Naive thymus-derived CD4-positive, alpha-beta T cell (primary cell): ENCODE results near the gene SRD5A2. TPM values are rescaled to one million over a fixed set of nuclear protein-coding genes. Genes with fewer than 3 reads are reported as not detected.

Experiments
- ATAC-seq: fragments of 150-1000 bp; cut with Tn5 transposase; 2 replicates; pipeline ENCODE4 v1.10.0; 2021; ENCODE audit warnings: mild to moderate bottlenecking, moderate library complexity
- CTCF ChIA-PET: fragments of 350-600 bp; sonication (Branson Sonifier 250); formaldehyde crosslinking; loops from one replicate; lab custom pipeline; 2021; ENCODE audit warnings: antibody characterized with exemption; lab: Charles Lee
- POLR2A ChIA-PET: fragments of 350-600 bp; sonication (Branson Sonifier 250); formaldehyde crosslinking; loops from one replicate; lab custom pipeline; 2021; ENCODE audit warnings: antibody characterized with exemption, inconsistent platforms; lab: Charles Lee
- DNase-seq, 9 donors: peaks; one replicate each; pipeline versions ENCODE4 v3.0.0 to v3.0.0-alpha.2; 2020 to 2022; ENCODE audit warnings: mixed read lengths in 1 of 9
- H3K27ac ChIP-seq: one replicate; pipeline ENCODE4 v1.7.0; 2013; ENCODE audit warnings: mild to moderate bottlenecking, low read depth, low read length, moderate library complexity
- H3K27me3 ChIP-seq, 2 donors: one replicate each; pipeline ENCODE4 v1.7.0; 2013; ENCODE audit warnings: low read length in 2 of 2, mild to moderate bottlenecking in 2 of 2, moderate library complexity in 2 of 2; ENCODE audit not compliant: control insufficient read depth in 2 of 2, insufficient read depth in 2 of 2
- H3K36me3 ChIP-seq, 3 experiments: 1 replicate in 2 of 3; 2 replicates in 1 of 3; pipeline ENCODE4 v1.7.0; 2013; ENCODE audit warnings: low read length in 3 of 3, mild to moderate bottlenecking in 3 of 3, moderate library complexity in 1 of 3; ENCODE audit not compliant: insufficient read depth in 3 of 3, control insufficient read depth in 2 of 3
- H3K4me1 ChIP-seq, 2 donors: one replicate each; pipeline ENCODE4 v1.7.0; 2013; ENCODE audit warnings: low read length in 2 of 2, mild to moderate bottlenecking in 2 of 2, moderate library complexity in 1 of 2; ENCODE audit not compliant: control insufficient read depth in 2 of 2, insufficient read depth in 2 of 2
- H3K4me3 ChIP-seq: 2 replicates; pipeline ENCODE4 v1.7.0; 2013; ENCODE audit warnings: mild to moderate bottlenecking, low read length
- H3K9me3 ChIP-seq, 3 experiments: 1 replicate in 2 of 3; 2 replicates in 1 of 3; pipeline ENCODE4 v1.7.0; 2013; ENCODE audit warnings: low read length in 3 of 3; ENCODE audit not compliant: control insufficient read depth in 2 of 3
- H3K27ac Mint-ChIP-seq, 9 donors: one replicate each; pipeline ENCODE4 v1.8.0; 2020 to 2022; ENCODE audit warnings: mixed read lengths in 9 of 9, mild to moderate bottlenecking in 8 of 9, moderate library complexity in 5 of 9, inconsistent platforms in 2 of 9
- H3K27me3 Mint-ChIP-seq, 5 donors: one replicate each; pipeline ENCODE4 v1.8.0; 2021 to 2022; ENCODE audit warnings: mixed read lengths in 5 of 5, mild to moderate bottlenecking in 1 of 5
- H3K36me3 Mint-ChIP-seq, 5 donors: one replicate each; pipeline ENCODE4 v1.8.0; 2020 to 2022; ENCODE audit warnings: mixed read lengths in 5 of 5, mild to moderate bottlenecking in 3 of 5, inconsistent platforms in 1 of 5
- H3K4me1 Mint-ChIP-seq, 7 donors: one replicate each; pipeline ENCODE4 v1.8.0; 2020 to 2022; ENCODE audit warnings: mixed read lengths in 7 of 7, mild to moderate bottlenecking in 3 of 7, inconsistent platforms in 1 of 7
- H3K4me3 Mint-ChIP-seq, 10 donors: one replicate each; pipeline ENCODE4 v1.8.0; 2020 to 2022; ENCODE audit warnings: mild to moderate bottlenecking in 10 of 10, mixed read lengths in 10 of 10, moderate library complexity in 6 of 10, inconsistent platforms in 2 of 10
- H3K9me3 Mint-ChIP-seq, 11 donors: one replicate each; pipeline ENCODE4 v1.8.0; 2020 to 2022; ENCODE audit warnings: mixed read lengths in 11 of 11, mild to moderate bottlenecking in 4 of 11, inconsistent platforms in 1 of 11, moderate library complexity in 1 of 11
- intact Hi-C, 2 donors: fragments of 100-400 bp; cut with micrococcal nuclease; formaldehyde crosslinking; loops; one replicate each; pipeline ENCODE4 v1.15.1; 2023
- polyA plus RNA-seq, 2 donors: library from polyadenylated mRNA; unstranded; fragments of 300-500 nt; fragmentation: Illumina TruSeq; gene quantifications; one replicate each; pipeline ENCODE4 v1.2.3, GENCODE V29; 2021
- total RNA-seq, 6 experiments: library from RNA in 5 of 6; stranded (reverse) in 5 of 6; gene quantifications; 1 replicate in 5 of 6; 2 replicates in 1 of 6; pipeline ENCODE4 v1.2.3 and lab custom pipeline; 2021 to 2026

The SRD5A2 gene
- total and polyA plus RNA-seq, 7 experiments from 2014 or later: not detected

DNA sequence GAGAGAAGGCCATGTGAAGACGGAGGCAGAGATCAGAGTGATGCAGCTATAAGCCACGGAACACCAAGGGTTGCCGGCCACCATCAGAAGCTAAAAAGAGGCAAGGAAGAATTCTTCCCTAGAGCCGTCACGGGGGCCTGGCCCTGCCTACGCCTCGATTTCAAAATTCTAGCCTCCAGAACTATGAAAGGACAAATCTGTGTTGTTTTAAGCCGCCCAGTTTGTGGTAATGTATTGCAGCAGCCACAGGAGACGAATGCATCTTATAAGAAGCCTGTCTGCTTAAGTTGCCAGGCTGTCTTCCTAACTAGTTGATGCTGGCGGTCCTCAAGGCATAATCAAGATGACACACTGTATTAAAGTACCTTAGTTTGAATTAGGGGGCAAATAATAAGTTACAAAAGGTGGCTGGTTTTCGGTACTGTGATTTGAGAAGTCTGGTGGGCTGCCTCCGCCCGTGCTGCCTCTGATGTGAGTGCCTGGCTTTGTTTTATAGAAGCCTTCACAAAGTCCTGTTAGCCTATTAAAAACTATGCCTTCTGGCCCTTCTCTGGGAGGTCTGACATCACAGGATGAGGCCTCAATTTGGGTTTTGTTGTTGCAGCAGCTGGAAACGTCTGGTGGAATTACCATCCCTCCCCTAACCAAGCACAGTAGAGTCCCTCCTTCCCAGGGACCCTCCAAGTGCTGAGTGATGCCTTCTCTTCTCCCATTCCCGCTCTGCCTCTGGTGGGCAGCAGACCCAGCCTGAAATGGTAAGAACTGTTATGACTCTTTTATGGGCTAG, 53.6 kb downstream of the SRD5A2 start:
- H3K4me3 Mint-ChIP-seq: no peak overlapping the region
- intact Hi-C loops: loop anchor here in 1 of 2 donors (10.0 kb wide), 1 partner anchor 1362 kb away; no protein-coding TSS in a partner anchor
- no peaks in the 10 kb centered on the region for H3K4me1 ChIP-seq
- H3K27me3 ChIP-seq: no peaks in the 10 kb centered on the region
- peaks cover 3 to 35% (median 14%) of the 10 kb centered on the region in 5 donors for H3K27me3 Mint-ChIP-seq
- H3K27ac Mint-ChIP-seq: no peak overlapping the region
- no peaks in the 10 kb centered on the region for H3K9me3 ChIP-seq
- no peak for ATAC-seq
- no peak for DNase-seq
- no peak overlapping the region for H3K27ac ChIP-seq
- ChIA-PET POLR2A (no interaction called here), CTCF (interaction anchor here (0.9 kb wide), 1 partner anchor 818 kb away, joined by 7 read pairs; no protein-coding TSS in a partner anchor)
- no peaks in the 10 kb centered on the region for H3K4me1 Mint-ChIP-seq
- H3K36me3 Mint-ChIP-seq: no peaks in the 10 kb centered on the region
- H3K4me3 ChIP-seq: no peak overlapping the region
- no peaks in the 10 kb centered on the region for H3K9me3 Mint-ChIP-seq
- no peaks in the 10 kb centered on the region for H3K36me3 ChIP-seq

DNA sequence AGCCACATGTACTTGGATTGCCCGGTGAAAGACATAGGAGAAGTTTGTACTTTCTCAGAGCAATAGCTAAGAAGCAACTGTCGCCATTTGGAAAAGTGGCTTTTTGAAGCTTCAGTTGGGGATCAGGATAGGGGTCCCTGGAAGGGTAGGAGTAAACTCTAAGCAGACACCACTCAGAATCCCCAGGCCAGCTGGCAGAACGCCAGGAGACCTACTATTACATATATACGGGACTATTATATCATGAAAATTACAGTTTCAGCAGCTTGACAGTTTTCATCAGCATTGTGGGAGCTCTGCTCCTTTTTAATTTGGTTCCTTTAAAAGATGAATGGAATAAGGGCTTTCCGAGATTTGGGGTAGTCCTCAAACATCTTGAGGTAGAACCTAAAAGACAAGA, 54.9 kb downstream of the SRD5A2 start:
- Histone ChIP-seq H3K27me3 (no peaks in the 10 kb centered on the region), H3K4me3 (no peak overlapping the region), H3K9me3 (no peaks in the 10 kb centered on the region), H3K36me3 (no peaks in the 10 kb centered on the region), H3K4me1 (no peaks in the 10 kb centered on the region), H3K27ac (no peak overlapping the region)
- H3K36me3 Mint-ChIP-seq: peaks cover 0 to 2% (median 0%) of the 10 kb centered on the region in 5 donors
- peaks cover 4 to 35% (median 17%) of the 10 kb centered on the region in 5 donors for H3K27me3 Mint-ChIP-seq
- intact Hi-C loops: loop anchor here in 1 of 2 donors (10.0 kb wide), 1 partner anchor 1361 kb away; no protein-coding TSS in a partner anchor
- POLR2A ChIA-PET: no interaction called here
- DNase-seq: no peak
- no peak overlapping the region for H3K27ac Mint-ChIP-seq
- H3K4me1 Mint-ChIP-seq: no peaks in the 10 kb centered on the region
- CTCF ChIA-PET: interaction anchor here (0.9 kb wide), 1 partner anchor 816 kb away, joined by 7 read pairs; no protein-coding TSS in a partner anchor
- no peaks in the 10 kb centered on the region for H3K9me3 Mint-ChIP-seq
- H3K4me3 Mint-ChIP-seq: no peak overlapping the region
- no peak for ATAC-seq

DNA sequence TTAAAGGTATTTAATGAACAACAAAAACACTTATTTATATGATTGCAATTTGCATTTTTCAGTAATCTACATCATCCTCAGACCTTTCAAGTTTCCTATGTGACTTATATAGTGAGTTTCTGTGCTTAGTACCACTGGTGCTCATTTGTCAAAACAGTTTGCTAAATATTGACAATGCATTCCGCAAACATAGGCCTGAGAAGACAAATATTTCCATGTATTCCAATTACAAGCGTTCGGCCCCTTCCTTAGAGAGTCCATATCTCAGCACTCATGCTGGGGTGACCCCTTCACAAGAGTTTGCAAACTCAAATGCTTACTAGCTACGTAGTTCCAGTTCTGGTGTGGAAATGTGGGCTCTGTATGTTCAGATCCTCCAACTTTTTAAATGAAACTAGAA, 56.1 kb downstream of the SRD5A2 start:
- Histone ChIP-seq H3K27me3 (no peaks in the 10 kb centered on the region), H3K27ac (no peak overlapping the region), H3K4me1 (no peaks in the 10 kb centered on the region), H3K36me3 (no peaks in the 10 kb centered on the region), H3K4me3 (no peak overlapping the region), H3K9me3 (no peaks in the 10 kb centered on the region)
- ATAC-seq (no peak), DNase-seq (no peak)
- Mint-ChIP-seq H3K4me1 (no peaks in the 10 kb centered on the region), H3K36me3 (peaks cover 0 to 3% (median 0%) of the 10 kb centered on the region in 5 donors), H3K9me3 (peaks cover 0 to 1% (median 0%) of the 10 kb centered on the region in 11 donors), H3K27ac (no peak overlapping the region), H3K27me3 (peaks cover 5 to 28% (median 18%) of the 10 kb centered on the region in 5 donors), H3K4me3 (no peak overlapping the region)
- ChIA-PET CTCF (interaction anchor here (1.3 kb wide), 1 partner anchor 12 kb away, joined by 6 read pairs; no protein-coding TSS in a partner anchor), POLR2A (no interaction called here)
- intact Hi-C loops: loop anchor here in 1 of 2 donors (1.0 to 10.0 kb wide), 2 partner anchors 810 to 1360 kb away; no protein-coding TSS in a partner anchor

DNA sequence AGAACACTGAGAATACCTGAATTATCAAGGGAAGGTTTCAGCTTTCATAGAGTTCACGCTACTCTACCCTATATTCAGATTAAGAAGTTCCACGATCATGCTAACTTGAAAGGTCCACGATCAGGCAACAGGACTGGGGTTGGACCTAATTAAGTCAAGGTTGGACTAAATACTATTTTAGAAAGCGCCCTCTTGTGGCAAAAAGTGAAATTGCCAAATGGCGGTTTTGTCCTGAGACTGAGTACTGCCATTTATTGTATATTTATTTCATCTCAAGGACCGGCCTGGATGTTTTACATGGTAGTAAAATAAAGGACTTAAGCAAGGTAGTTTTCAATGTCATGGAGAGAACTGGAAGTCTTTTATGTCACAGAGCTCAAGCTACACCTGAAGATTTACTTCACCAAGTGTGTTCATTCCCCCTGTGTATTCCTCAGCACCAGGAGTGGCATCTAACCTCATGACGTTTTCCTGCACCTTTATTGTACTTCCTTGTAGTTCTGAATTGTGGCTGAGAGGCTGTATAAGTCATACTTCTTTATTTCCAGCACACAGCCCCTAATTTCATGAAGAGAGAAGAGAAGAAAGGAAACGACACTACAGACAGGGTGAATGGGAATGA, 56.8 kb downstream of the SRD5A2 start:
- ChIA-PET CTCF (interaction anchor here (1.2 to 4.2 kb wide), 3 partner anchors 12 to 811 kb away, joined by 3 to 24 read pairs (median 6); no protein-coding TSS in a partner anchor), POLR2A (no interaction called here)
- Mint-ChIP-seq H3K27me3 (peaks cover 2 to 25% (median 12%) of the 10 kb centered on the region in 5 donors), H3K4me3 (no peak overlapping the region), H3K4me1 (no peaks in the 10 kb centered on the region), H3K27ac (no peak overlapping the region), H3K9me3 (peaks cover 0 to 1% (median 0%) of the 10 kb centered on the region in 11 donors), H3K36me3 (peaks cover 0 to 3% (median 0%) of the 10 kb centered on the region in 5 donors)
- ATAC-seq: peak; percentile 53
- H3K36me3 ChIP-seq: no peaks in the 10 kb centered on the region
- no peak overlapping the region for H3K27ac ChIP-seq
- intact Hi-C loops: loop anchor here in 1 of 2 donors (1.0 to 10.0 kb wide), 2 partner anchors 810 to 1359 kb away; no protein-coding TSS in a partner anchor
- H3K4me1 ChIP-seq: no peaks in the 10 kb centered on the region
- H3K27me3 ChIP-seq: no peaks in the 10 kb centered on the region
- no peaks in the 10 kb centered on the region for H3K9me3 ChIP-seq
- peak in 7 of 9 donors; percentile 12 to 45 (median 34) for DNase-seq
- no peak overlapping the region for H3K4me3 ChIP-seq

DNA sequence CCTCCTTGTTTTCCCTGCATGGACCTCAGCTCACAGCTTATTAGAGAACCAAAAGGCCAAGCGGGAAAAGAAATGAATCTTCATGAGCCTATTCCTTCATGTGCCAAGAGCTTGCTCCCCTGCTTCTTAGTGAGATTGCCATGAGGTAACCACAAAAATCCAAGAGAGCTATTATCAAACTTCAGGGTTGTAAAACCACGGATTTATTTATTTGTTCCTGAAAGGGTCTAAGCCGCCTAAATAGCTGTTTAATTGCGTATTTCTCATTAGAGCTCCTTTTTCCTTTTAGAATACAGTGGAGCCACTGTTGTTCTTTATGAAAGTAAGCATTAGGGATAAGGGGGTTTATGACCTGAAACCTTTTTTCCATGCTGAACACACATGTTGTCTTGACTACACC, 58.0 kb downstream of the SRD5A2 start:
- H3K4me3 ChIP-seq: no peak overlapping the region
- intact Hi-C loops: loop anchor here in 1 of 2 donors (10.0 kb wide), 1 partner anchor 1358 kb away; no protein-coding TSS in a partner anchor
- no peaks in the 10 kb centered on the region for H3K9me3 ChIP-seq
- H3K27ac ChIP-seq: no peak overlapping the region
- H3K4me1 Mint-ChIP-seq: no peaks in the 10 kb centered on the region
- ChIA-PET POLR2A (no interaction called here), CTCF (interaction anchor here (1.2 to 4.2 kb wide), 2 partner anchors 195 to 810 kb away, joined by 3 to 24 read pairs; no protein-coding TSS in a partner anchor)
- H3K36me3 Mint-ChIP-seq: peaks cover 0 to 3% (median 0%) of the 10 kb centered on the region in 5 donors
- H3K27ac Mint-ChIP-seq: no peak overlapping the region
- no peak for DNase-seq
- peaks cover 0 to 1% (median 0%) of the 10 kb centered on the region in 11 donors for H3K9me3 Mint-ChIP-seq
- no peaks in the 10 kb centered on the region for H3K36me3 ChIP-seq
- H3K4me1 ChIP-seq: no peaks in the 10 kb centered on the region
- H3K4me3 Mint-ChIP-seq: no peak overlapping the region
- peaks cover 2 to 28% (median 17%) of the 10 kb centered on the region in 5 donors for H3K27me3 Mint-ChIP-seq
- no peak for ATAC-seq
- H3K27me3 ChIP-seq: no peaks in the 10 kb centered on the region

DNA sequence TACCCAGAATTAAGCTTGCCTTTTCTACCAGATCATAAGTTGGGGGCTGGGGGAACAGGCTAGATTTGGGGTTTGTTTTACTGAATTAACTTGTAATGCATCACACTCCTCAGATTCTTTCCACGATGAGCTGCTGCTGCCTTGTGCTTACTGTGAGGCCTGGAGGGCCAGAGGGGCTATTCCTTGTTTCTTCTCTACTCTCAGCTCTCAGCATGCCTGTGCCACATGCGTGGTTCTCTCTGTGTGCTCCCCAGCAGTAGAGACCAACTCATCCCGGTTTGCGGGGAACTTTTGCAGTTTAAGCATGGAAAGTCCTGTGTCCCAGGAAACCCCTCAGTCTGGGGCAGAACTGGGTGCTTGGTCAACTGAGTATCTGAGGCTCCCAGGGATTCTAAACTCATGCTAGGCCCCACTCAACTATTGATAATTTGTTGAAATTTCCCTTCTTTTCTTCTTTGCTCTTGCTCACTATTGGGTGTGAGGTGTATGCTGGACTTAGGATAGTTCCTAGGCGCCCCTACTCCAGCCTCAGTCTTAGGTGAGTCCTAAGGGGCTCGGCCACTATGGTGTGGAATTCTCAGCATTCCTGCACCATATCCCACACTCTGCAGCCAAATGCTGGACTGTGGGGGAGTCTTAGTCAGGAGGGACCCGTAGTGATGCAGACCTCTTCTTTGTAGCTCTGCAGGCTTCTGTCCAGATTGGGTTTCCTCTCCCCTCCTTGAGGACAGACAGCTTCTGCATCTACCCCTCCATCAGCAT, 63.1 kb downstream of the SRD5A2 start:
- Histone ChIP-seq H3K4me3 (no peak overlapping the region), H3K27ac (no peak overlapping the region), H3K27me3 (no peaks in the 10 kb centered on the region), H3K9me3 (no peaks in the 10 kb centered on the region), H3K4me1 (no peaks in the 10 kb centered on the region), H3K36me3 (no peaks in the 10 kb centered on the region)
- Mint-ChIP-seq H3K27ac (no peak overlapping the region), H3K4me3 (no peak overlapping the region), H3K27me3 (peaks cover 2 to 33% (median 27%) of the 10 kb centered on the region in 5 donors), H3K36me3 (peaks cover 0 to 3% (median 0%) of the 10 kb centered on the region in 5 donors), H3K9me3 (peaks cover 0 to 1% (median 0%) of the 10 kb centered on the region in 11 donors), H3K4me1 (no peaks in the 10 kb centered on the region)
- no peak for ATAC-seq
- POLR2A ChIA-PET: no interaction called here
- no peak for DNase-seq
- CTCF ChIA-PET: interaction anchor here (0.5 kb wide), 1 partner anchor 84 kb away, joined by 3 read pairs; no protein-coding TSS in a partner anchor
- intact Hi-C loops: no loop called here
